Left lung (tissue), 10 donors: ENCODE measurements around the gene DTD2. TPM values are rescaled to one million over a fixed set of nuclear protein-coding genes. Genes with fewer than 3 reads are reported as not detected.

ENCODE experiments used
- ATAC-seq: fragments of 200-7000 bp; cut with Tn5 transposase; one replicate; pipeline ENCODE4 v1.9.1; 2020; ENCODE audit warnings: moderate library complexity
- DNase-seq, 4 donors: peaks; one replicate each; pipeline ENCODE4 v3.0.0-alpha.2; 2013 to 2020
- H3K27ac ChIP-seq, 2 donors: fragments of 200-600 bp; sonication (generic) in 1 of 2; one replicate each; pipeline versions ENCODE4 v1.5.0 to v1.8.0; 2020 to 2021
- H3K27me3 ChIP-seq, 2 donors: fragments of 200-600 bp; sonication (generic) in 1 of 2; one replicate each; pipeline versions ENCODE4 v1.5.0 to v1.8.0; 2020 to 2021
- H3K36me3 ChIP-seq, 2 donors: fragments of 200-600 bp; sonication (generic) in 1 of 2; one replicate each; pipeline versions ENCODE4 v1.5.0 to v1.8.0; 2020 to 2021
- H3K4me1 ChIP-seq, 2 donors: fragments of 200-600 bp; one replicate each; pipeline ENCODE4 v1.8.0; 2021
- H3K4me3 ChIP-seq, 2 donors: fragments of 200-600 bp; sonication (generic) in 1 of 2; one replicate each; pipeline versions ENCODE4 v1.5.0 to v1.8.0; 2020 to 2021; ENCODE audit warnings: mild to moderate bottlenecking in 1 of 2
- H3K9me3 ChIP-seq, 2 donors: fragments of 200-600 bp; sonication (generic) in 1 of 2; one replicate each; pipeline versions ENCODE4 v1.5.0 to v1.8.0; 2020 to 2021
- CTCF ChIP-seq, 2 donors: fragments of 200-600 bp; sonication (generic) in 1 of 2; IDR thresholded peaks; one replicate each; pipeline versions ENCODE4 v1.5.0 to v1.8.0; 2021; ENCODE audit warnings: antibody characterized with exemption in 2 of 2
- intact Hi-C, 2 donors: fragments of 100-400 bp; cut with DNase I; formaldehyde crosslinking; loops; one replicate each; pipeline versions ENCODE4 v1.11.2 to v1.14.2; 2022
- polyA plus RNA-seq, 6 donors: library from polyadenylated mRNA; unstranded; fragments of 120-200 nt; gene quantifications; one replicate each; pipeline ENCODE4 v1.2.1, GENCODE V29; 2013; ENCODE audit not compliant: insufficient read length in 6 of 6
- total RNA-seq, 2 donors: library from RNA; stranded (reverse); fragmentation: NEBNext Ultra II Directional; extraction: Animal tissue kit (Norgen Biotek cat#: 25700); gene quantifications; one replicate each; pipeline ENCODE4 v1.2.1, GENCODE V29; 2021
- donor health status: DM: no; HTN: yes; CAD: no.
- donor health status: DM: no; HTN: no; CAD: no.

Gene DTD2
- total and polyA plus RNA-seq, 8 donors: 19.3 to 24.6 (median 21.5) TPM

DNA sequence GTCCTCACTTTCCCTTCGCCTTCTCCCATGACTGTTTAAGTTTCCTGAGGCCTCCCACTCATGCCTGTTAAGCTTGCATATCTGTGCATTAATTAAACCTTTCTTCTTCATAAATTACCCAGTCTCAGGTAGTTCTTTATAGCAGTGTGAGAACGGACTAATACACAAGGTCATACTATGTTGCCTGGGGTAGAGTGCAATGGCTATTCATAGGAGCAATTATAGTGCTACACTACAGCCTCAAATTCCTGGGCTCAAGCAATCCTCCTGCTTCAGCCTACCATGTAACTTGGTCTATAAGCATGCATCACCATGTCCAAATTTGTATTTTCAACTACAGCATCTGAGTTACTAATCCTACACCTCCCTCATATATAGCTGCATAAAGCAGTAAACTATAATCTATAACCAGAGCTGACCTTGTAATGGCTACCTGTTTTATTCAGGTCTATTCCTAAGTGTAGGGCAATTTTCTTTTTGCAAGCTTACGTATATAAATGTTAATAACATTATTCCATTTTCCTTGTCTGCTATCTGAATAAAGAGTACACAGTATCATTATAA, 55.9 kb downstream of the DTD2 start:
- intact Hi-C loops: no loop called here
- H3K36me3 ChIP-seq: peaks cover 0 to 57% of the 10 kb centered on the region in 2 donors
- no peaks in the 10 kb centered on the region for H3K9me3 ChIP-seq
- H3K27me3 ChIP-seq: no peaks in the 10 kb centered on the region
- ATAC-seq (no peak), DNase-seq (no peak)
- H3K27ac ChIP-seq: no peak overlapping the region
- no peaks in the 10 kb centered on the region for H3K4me1 ChIP-seq
- H3K4me3 ChIP-seq: no peak overlapping the region
- TF ChIP-seq CTCF (IDR thresholded peaks at IDR 0.05): no peak

- H3K27ac ChIP-seq: no peak overlapping the region
- ATAC-seq (no peak), DNase-seq (no peak)
- intact Hi-C loops: no loop called here
- no peak overlapping the region for H3K4me3 ChIP-seq
- no peaks in the 10 kb centered on the region for H3K27me3 ChIP-seq
- peaks cover 0 to 69% of the 10 kb centered on the region in 2 donors for H3K36me3 ChIP-seq
- H3K4me1 ChIP-seq: no peaks in the 10 kb centered on the region
- H3K9me3 ChIP-seq: no peaks in the 10 kb centered on the region
- no peak for TF ChIP-seq CTCF (IDR thresholded peaks at IDR 0.05)
Measured at GRCh38 chr14:31400031-31400638, 57.2 kb downstream of the DTD2 start.

Other genes with a start within 250 kb of the DTD2 start
- 100 to 1,000 TPM; 160 to 165 TPM for gene HECTD1, start 249.7 kb downstream of the DTD2 start, total RNA-seq
- 100 to 1,000 TPM; 178 to 203 (median 193) TPM for gene HECTD1, start 249.7 kb downstream of the DTD2 start, polyA plus RNA-seq
- gene HEATR5A, start 37.0 kb downstream of the DTD2 start, total RNA-seq: 10 to 100 TPM; 49.8 to 72.5 TPM
- 10 to 100 TPM; 18.5 to 22.6 (median 20.7) TPM for gene HEATR5A, start 37.0 kb downstream of the DTD2 start, polyA plus RNA-seq
- gene GPR33, start 30.5 kb upstream of the DTD2 start, total RNA-seq: not detected
- not detected for gene GPR33, start 30.5 kb upstream of the DTD2 start, polyA plus RNA-seq
- gene NUBPL, start 103.9 kb upstream of the DTD2 start, total RNA-seq: 10 to 100 TPM; 10.1 to 12.8 TPM
- 10 to 100 TPM; 16.3 to 19.0 (median 17.1) TPM for gene NUBPL, start 103.9 kb upstream of the DTD2 start, polyA plus RNA-seq